Central memory CD4-positive, alpha-beta T cell (primary cell): ENCODE results near the gene GUCY1A2.
"Not testable (repeated sequence)": the region's sequence is repeated elsewhere in the genome, so short reads cannot be mapped to it uniquely, and the experiment has no call there.

Experiments
- DNase-seq: peaks from one replicate; pipeline ENCODE4 v3.0.0; 2022

GUCY1A2 gene

DNA sequence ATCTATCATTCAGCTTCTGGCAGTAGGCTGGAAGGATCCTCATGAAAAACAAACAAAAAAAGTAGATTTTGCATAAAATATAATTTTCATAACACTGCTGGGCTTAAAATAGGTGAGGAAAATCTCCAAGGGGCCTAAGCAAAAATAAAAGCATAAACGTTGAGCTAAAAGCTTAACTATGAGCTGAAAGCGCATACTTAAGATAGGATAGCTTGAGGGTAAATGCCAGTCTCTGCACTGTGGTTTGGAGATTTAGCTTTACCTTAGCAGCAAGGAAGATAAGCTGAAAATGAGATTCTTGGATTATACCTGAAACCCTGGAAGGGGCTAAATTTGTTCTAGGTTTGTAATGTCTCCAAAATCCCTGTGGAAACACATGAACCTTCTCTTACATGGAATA, 183.7 kb downstream of the GUCY1A2 start:
- no peak for DNase-seq

DNA sequence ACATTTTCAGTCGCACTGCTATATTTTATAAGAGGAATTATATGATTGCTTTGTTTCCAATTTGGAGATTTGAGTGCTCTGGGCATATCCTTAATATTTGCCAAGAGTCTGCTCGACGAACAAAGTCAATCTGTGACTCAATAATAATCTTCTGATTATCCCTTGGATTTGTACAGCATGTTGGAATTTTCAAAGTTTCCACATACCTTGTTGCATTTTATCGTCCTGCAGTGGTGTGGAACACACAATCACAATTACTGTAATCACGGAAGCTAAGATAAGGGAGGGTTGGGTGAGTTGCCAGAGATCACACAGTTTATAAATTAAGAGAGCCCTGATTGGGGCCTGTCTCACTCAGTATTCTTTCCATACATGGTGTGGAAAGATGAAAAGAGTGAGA, 189.3 kb downstream of the GUCY1A2 start:
- no peak for DNase-seq

DNA sequence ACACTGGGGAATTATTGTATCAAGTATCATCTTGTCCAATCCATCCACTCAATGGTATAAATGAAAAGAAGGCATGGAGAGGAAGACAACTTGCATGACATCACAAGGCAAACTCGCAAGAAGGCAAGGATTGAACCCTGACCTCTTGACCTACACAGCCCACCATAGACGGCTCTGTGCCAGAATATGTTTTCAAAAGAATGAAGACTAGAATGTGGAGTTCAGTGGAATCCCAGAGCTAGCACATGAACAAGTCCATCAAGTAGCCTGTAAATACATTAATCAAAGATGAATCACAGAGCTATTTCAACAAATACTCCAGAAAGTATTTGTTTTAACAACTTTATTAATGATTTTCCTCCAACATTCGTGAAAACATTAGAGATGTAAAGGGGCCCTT, 189.7 kb downstream of the GUCY1A2 start:
- DNase-seq, result no peak

DNA sequence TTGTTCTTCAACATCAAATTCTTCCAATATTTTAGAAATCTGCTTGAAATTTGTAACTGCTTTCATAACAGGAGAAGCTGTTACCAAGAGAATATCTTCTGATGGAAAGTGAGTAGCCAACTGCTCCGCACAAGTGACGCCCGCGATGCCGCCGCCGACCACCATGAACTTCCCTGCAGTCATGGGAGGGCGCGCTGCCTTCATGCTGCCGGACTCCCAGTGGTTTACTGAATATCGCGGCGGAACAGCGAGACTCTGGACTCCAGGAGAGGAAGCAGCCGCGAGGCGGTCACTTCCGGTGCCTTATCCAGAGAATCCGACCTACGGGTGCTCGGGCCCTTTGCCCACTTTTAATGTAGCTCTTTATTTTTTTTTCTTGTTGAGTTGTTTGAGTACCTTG, 190.6 kb downstream of the GUCY1A2 start:
- DNase-seq, result no peak

DNA sequence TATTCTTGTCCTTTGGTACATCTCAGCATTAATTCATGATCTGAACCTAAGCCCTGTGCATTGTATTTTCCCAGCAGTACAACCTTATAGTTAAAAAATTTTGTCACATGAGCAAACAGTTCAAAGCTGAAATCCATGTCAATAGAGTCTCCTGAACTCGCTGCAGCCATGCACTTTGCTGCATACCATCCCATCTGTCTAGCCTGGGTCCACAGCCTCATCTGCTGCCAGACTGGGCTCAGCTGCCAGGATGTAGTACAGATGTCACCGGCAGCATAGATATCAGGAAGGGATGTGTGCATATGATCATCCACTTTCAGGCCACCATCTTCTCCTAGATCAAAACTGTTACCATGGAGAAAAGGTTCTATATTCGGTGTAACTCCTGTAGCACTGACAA, 191.7 kb downstream of the GUCY1A2 start:
- DNase-seq, result not testable (repeated sequence)

DNA sequence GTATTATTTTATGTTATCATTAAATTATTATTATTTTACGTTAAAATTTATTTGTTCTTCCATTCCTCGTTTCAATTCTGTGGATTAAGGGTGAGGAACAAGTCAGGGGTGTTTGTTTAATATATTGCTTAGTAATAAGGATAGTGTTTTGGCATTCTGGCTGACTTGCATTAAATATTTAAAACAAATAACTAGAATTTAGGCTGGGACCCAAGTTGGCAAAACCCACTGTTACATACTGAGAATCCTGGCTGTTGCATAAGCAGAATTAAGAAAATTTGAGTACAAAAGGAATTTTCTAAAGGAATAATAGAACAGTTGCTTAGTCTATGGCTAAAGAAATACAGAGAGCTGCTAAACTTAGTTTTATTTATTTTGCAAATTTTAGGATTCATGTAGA, 196.4 kb downstream of the GUCY1A2 start:
- no peak for DNase-seq

DNA sequence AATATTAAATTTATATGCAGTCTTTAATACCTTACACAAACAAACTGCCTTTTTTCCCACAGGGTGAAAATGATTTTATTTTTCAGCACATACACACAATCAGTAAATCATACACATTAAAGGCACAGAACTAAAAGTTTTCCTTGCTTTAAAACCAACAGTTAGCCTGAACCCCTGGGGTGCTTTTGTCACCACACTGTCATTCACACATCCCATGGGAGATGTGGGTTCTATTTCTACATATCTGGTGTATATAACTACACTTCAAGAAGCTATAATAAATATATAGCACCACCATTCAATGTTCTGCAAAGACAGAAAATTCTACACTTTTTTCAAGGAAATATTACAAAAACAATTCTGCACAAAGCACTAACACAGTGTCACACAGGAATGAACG, 197.0 kb downstream of the GUCY1A2 start:
- no peak for DNase-seq

DNA sequence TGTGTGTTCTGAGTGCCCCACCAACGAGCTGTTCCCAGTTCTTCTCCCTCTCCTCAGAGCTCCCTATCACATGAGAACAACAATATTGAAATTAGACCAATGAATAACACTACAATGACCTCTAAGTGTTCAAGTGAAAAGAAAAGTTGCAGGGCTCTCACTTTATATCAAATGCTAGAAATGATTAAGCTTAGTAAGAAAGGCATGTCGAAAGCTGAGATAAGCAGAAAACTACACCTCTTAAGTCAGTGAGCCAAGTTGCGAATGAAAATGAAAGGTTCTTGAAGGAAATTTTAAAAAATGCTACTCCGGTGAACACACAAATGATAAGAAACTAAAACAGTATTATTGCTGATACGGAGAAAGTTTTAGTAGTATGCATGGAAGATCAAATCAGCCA, 199.8 kb downstream of the GUCY1A2 start:
- no peak for DNase-seq

DNA sequence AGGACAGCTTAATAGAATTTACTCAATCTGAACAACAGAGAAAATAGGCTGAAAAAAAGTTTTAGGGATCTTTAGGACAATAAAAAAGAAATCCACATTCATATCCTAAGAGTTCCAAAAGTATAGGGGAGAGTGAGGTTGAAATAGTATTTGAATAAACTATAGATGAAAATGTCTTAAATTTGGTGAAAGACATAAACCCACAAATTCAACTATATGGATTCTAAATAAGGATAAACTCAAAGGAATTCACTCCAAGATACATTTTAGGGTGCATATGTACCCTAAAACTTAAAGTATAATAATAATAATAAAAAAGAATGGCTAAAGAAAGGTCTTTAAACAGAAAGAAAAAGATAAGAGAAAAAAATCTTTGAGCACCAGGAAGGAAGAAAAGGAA, 203.1 kb downstream of the GUCY1A2 start:
- DNase-seq, result no peak

DNA sequence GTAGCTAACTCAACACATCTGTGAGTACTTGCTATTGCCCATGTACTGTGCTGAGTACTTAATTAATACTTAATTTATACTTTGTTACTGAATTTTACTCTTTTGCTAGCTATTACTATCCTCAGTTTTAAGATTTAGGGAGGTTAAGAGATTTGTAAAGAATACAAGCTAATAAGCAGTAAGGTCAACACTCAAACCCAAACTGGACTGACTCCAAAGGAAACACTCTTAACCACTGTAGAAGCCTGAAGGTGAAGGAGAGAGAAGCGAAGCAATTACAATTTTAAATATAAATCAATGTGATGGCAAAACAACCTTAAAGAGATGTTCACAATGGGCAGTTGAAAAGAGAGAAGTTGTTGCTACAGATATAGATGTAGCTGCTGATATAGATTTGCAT, 204.5 kb downstream of the GUCY1A2 start:
- no peak for DNase-seq

DNA sequence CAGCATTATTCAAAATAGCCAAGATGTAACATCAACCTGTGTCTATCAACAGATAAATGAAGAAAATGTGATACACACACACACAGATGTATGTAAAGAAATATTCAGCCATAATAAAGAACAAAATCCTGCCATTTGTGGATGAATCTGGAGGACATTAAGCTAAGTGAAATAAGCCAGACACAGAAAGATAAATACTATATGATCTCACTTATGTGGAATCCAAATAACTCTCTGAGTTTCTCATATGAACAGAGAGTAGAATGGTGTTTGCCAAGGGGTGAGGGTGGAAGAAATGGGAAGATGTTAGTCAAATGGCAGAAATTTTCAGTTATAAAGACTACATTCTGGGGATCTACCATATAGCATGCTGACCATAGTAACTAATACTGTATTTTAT, 224.2 kb downstream of the GUCY1A2 start:
- no peak for DNase-seq

DNA sequence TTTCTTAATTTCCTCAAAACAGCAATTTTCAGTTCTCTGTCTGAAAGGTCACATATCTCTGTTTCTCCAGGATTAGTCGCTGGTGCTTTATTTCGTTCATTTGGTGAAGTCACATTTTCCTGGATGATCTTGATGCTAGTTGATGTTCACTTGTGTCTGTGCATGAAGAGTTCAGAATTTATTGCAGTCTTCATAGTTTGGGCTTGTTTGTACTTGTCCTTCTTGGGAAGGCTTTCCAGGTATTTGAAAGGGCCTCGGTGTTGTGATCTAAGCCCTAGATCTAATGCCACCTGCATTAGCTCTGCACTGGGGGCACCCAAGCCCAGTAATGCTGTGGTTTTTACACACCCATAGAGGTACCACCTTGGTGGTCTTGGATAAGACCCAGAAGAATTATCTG, 228.9 kb downstream of the GUCY1A2 start:
- no peak for DNase-seq

DNA sequence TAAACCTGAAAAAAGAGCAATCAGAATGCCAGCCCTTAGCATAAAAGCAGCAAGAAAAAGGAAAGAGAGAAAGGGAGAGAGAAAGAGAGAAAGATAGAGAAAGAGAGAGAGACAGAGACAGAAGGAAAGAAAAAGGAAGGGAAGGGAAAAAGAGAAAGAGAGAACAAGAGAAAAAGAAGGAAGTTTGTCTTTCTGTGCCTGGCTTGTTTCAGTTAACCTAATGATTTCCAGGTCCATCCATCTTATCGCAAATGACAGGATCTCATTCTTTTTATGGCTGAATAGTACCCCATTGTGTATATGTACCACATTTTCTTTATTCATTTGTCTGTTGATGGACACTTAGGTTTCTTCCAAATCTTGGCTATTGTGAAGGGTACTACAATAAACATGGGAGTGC, 230.8 kb downstream of the GUCY1A2 start:
- no peak for DNase-seq

DNA sequence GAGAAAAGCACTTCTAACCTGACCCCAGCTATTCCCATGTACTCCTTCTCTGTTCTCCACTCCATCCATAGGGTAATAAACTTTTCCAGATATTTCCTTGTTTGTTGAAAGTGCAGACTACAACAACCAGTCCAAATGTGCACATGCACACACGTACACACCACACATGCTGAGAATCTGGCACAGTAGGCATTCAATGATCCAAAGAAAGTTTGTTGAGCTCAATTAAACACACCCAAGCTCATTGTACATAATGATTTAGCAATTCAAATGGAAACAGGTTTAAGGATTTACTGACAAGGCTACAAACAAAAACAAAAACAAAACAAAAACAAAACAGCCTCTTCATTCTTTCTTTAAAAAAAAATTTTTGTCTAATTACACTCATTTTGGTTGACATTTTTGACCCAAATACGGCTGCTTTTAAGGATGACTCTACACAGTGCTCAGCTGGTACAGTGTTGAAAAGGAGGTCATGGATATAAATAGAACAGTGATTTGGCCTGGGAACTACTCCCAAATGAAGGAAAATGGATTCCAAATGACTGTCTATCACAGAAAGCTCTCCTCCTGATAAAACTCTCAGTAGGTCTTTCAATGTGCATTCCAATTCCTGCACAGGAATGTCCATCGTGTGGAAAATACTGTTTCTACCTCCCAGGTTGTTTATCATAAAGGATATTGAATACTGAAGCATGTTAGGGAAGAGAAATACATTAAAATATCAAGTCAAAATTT, 232.2 kb downstream of the GUCY1A2 start:
- no peak for DNase-seq

DNA sequence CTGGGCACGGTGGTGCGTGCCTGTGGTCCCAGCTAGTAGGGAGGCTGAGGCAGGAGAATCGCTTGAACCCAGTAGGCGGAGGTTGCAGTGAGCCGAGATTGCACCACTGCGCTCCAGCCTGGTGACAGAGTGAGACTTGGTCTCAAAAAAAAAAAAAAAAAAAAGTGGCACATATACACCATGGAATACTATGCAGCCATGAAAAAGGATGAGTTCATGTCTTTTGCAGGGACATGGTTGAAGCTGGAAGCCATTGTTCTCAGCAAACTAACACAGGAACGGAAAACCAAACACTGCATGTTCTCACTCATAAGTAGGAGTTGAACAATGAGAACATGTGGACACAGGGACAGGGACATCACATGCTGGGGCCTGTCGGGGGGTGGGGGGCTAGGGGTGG, 241.0 kb downstream of the GUCY1A2 start:
- DNase-seq, result not testable (repeated sequence)

DNA sequence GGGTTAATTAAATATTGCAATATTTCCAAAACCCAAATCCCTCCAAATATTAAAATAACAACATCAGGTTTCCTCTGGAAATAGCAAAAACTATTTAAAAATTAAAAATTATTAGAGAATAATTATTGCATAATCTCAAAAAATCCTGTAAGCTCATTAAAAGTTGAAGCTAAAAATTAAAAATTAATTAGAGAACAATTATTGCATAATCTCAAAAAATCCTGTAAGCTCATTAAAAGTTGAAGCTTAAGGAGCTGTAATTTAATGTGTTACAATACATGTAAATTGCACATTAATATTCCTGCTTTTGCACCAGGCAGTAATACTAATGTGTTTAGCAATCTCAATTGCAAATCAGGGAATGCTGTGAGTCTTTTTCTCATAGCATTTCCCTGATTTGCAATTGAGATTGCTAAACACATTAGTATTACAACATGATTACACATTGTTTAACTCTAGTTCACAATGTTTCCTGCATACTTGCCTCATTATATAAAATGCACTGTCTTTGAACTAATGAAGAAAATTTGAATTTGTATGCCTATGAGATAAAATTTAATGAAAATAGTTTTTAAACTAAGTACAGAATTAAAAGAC, 247.7 kb downstream of the GUCY1A2 start:
- no peak for DNase-seq

DNA sequence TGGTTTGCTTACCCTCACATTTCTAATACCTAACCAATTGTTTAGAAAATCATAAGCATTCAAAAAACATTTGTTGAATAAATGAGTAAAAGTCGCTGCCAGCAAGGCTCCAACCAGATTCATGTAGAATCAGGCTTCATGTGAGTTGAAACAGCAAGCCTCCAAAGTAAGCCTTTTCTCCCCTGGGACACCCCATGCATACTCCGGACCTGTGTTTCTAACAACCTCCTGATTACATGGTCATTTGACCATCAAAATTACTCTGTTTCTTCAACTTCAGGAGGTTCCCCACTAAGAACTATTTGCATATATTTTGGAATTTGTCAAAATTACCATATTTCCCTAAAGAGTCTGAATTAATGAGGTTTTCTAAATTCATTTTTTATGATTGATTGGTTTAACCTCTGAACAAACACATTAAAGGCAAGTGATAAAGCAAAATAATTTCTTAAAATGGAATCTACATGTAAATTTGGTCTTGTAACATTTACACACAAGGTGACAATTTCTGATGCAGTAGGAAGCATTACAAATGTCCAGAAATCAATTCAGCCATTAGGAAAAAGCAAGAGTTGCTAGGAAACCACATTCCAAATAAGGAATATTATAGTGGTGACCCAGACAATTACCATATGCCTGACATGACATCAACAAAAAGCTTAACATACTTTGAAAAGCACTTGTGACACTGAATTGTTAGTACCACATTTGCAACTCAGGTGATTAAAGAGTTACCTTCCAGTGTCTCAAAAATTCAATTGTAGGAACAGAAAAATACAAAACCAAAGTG, 252.6 kb downstream of the GUCY1A2 start:
- no peak for DNase-seq

DNA sequence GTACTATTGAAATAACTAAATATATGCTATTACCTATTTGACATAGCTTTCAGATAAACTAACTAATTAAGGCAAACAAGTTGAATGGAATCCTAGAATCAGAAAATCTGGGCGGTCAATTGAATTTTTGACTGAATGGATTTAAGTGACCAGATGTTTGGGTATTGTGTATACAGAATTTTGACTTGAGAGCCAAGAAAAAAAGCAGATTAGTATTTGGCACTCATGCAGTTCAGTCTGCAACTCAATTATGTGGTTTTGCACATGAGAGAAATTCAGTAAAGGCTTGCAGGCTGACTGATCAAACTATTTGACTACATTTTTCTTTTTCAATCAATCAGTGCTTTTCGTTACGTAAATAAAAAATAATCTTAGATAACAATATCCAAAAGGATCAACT, 254.8 kb downstream of the GUCY1A2 start:
- no peak for DNase-seq

DNA sequence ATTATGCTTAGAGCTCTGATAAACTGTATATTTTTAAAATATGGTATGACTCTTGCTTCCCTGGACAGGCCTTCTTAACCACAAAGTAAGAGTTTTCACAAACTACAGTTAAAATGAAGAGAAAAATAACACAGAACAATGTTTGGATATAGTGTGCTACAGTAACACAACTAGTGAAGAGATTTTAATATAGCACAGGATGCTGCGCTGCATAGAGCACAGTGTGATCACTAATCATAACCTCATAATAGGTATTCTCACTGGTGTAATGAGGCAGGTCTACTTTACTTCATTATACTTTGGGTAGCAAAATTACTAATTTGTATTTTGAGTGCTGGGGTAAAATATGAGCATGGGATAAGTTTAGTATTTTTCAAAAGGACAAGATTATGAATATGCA, 256.5 kb downstream of the GUCY1A2 start:
- DNase-seq, result no peak

DNA sequence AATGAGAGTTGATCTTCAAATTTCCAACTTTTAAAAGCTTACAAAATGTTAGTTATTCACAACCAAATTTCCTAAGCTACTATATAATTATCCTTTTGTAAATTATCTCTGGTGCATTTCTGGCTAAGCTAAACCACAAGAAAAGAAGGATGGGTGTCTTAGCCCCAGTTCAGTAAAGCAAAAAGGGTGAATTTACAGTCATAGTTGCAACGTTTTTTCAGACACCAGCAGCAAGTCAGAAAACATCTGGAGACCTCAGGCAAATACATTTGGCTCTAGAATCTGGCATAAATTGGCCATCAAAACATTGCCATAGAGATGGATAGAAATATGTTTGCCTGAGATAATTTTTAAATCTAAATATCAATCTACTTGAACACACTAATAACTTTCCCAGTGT, 257.0 kb downstream of the GUCY1A2 start:
- no peak for DNase-seq

DNA sequence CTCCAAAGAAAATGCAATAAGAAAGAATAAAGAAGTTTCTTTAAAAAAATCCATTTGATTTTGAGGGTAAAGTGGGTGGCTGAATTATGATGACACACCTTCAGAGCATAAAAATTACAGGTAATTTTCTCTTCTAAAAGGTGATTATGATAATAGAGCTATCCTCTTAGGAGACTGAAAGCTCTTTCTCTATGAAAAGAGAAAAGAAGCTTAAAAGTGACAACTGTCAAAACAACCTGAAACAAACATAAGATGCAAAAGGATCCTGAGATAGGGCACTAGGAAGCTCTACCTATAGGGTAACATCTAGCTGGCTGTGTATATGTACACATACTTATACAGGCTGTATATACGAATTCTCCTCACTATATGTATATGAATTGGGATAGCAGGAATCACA, 270.2 kb downstream of the GUCY1A2 start:
- no peak for DNase-seq

DNA sequence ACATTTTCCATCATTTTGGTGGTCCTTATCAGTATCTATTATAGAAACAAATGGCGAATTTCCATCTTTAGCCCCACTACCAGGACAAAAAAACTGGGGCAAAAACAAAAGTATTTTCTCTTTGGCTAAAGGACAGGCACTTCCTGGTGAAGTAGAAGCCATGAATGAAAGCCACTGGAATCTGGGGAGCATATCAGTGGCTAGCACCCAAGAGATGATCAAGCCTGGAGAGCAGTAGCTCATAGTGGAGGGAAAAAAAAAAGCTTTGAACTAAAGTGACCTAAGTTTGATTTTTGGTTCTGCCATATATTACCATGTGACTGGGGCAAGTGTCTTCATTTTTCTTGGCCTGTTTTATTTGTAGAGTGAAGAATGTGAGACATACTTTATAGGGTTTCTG, 272.3 kb downstream of the GUCY1A2 start:
- DNase-seq, result no peak

DNA sequence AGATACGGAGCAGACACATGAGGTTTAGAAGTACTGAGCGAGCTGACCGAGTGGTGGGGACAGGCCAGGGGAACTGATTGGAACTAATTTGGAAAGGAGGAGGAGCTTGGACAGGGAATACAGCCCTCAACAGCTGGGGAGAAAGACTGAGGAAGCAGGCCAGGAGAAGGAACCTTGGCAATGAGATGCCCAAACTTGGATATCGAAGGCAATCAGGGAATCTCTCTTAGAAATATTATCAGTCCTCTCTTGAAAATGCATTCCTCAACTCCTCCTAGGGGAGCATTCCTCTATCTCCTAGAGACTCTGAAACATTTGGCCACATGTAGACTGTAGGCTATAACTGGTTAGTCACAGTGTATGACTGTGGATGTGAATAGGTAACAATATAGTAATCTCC, 284.6 kb downstream of the GUCY1A2 start:
- no peak for DNase-seq

DNA sequence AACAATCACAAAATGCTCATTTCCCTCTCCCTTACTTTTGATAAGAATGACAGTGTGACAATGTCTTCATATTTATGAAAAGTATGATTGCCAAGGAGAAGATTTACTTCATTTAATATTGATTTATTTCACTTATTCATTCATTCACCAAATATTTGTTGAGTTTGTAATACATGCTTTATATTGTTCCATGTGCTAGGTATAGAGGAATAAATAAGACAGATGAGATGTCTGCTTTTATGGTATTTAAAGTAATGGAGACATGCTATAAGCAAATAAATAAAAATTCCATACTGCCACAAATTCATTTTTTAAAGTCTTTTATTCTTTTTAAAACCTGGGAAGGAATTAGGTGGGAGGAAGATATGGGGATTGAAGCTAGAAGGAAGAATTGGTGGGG, 289.4 kb downstream of the GUCY1A2 start:
- DNase-seq, result no peak
